ENCODE measurements around the gene MEGF11.

DNA sequence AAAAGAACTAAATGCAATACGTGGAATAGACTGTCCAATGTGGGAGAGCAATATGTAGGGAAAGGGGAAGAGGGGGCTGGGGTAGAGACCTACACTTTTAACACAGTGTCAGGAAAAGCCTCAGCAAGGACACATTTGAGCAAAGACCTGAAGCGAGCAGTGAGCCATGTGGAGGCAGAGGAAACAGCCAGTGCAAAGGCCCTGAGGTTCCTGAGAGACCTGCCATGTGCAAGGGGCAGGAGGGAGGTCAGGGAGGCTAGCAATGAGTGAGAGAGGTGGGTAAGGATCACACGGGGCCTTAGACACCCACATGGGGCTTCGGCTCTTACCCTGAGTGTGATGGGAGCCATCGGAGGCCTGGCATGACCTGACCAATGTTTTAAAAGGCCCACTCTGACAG lies 203.3 kb downstream of the MEGF11 start:
- no peak for TF ChIP-seq YY1 (IDR thresholded peaks at IDR 0.05; ENCODE audit: insufficient read depth, insufficient read length)
- no peak for TF ChIP-seq SUZ12 (IDR thresholded peaks at IDR 0.05; ENCODE audit: extremely low read depth, insufficient read depth, insufficient read length)
